Panc1 (cell line): Measurements from ENCODE around the gene ADORA2A. TPM values are rescaled to one million over a fixed set of nuclear protein-coding genes. Genes with fewer than 3 reads are reported as not detected.

Experiments
- ATAC-seq: fragments of 200-7000 bp; cut with Tn5 transposase; 2 replicates; pipeline ENCODE4 v1.9.1; 2020; ENCODE audit warnings: mild to moderate bottlenecking, moderate library complexity
- BruUV-seq: library from RNA; stranded (reverse); fragments of 400-500 nt; replicated peaks from 2 replicates; lab custom pipeline; 2021; lab: Mats Ljungman, UMichigan
- CTCF ChIA-PET: fragments of 300-600 bp; sonication (Branson Sonifier 250); formaldehyde crosslinking; loops from one replicate; lab custom pipeline; 2022; ENCODE audit warnings: antibody characterized with exemption; lab: Charles Lee
- POLR2A ChIA-PET: fragments of 300-600 bp; sonication (Branson Sonifier 250); formaldehyde crosslinking; loops from one replicate; lab custom pipeline; 2022; ENCODE audit warnings: antibody characterized with exemption; lab: Charles Lee
- DNase-seq: peaks from one replicate; pipeline ENCODE4 v3.0.0-alpha.2; 2010; ENCODE audit warnings: low read depth, low spot score
- H3K27ac ChIP-seq: 2 replicates; pipeline ENCODE4 v1.5.1; 2011; ENCODE audit warnings: mild to moderate bottlenecking, low read length, inconsistent platforms
- H3K27me3 ChIP-seq: fragments of 200-500 bp; sonication (Bioruptor generic); 2 replicates; pipeline ENCODE4 v1.6.0; 2014; ENCODE audit warnings: low read length, inconsistent platforms; ENCODE audit not compliant: control insufficient read depth, insufficient read depth
- H3K36me3 ChIP-seq: fragments of 200-500 bp; sonication (Bioruptor generic); 2 replicates; pipeline ENCODE4 v1.5.1; 2014; ENCODE audit warnings: inconsistent platforms, mild to moderate bottlenecking, low read length, moderate library complexity; ENCODE audit not compliant: control insufficient read depth, insufficient read depth
- H3K4me1 ChIP-seq: 2 replicates; pipeline ENCODE4 v1.5.1; 2011; ENCODE audit warnings: inconsistent platforms, mild to moderate bottlenecking, low read length, moderate library complexity; ENCODE audit not compliant: control insufficient read depth, insufficient read depth
- H3K4me3 ChIP-seq, 2 experiments: 2 replicates each; pipeline ENCODE4 v1.5.1; 2011 to 2012; ENCODE audit warnings: low read depth in 2 of 2, low read length in 2 of 2, mild to moderate bottlenecking in 2 of 2, inconsistent platforms in 1 of 2, moderate library complexity in 1 of 2
- H3K9me3 ChIP-seq: fragments of 200-500 bp; sonication (Bioruptor generic); 2 replicates; pipeline ENCODE4 v1.5.1; 2014; ENCODE audit warnings: low read depth, mild to moderate bottlenecking, inconsistent platforms, low read length, moderate library complexity; ENCODE audit not compliant: control insufficient read depth, insufficient read depth
- CTCF ChIP-seq: fragments of 450-650 bp; IDR thresholded peaks from 2 replicates; pipeline ENCODE4 v1.5.1; 2017; ENCODE audit warnings: mild to moderate bottlenecking
- POLR2AphosphoS5 ChIP-seq: IDR thresholded peaks from 2 replicates; pipeline ENCODE4 v1.6.1; 2012; ENCODE audit warnings: mild to moderate bottlenecking, low read depth, low read length, moderate library complexity
- SIN3A ChIP-seq: IDR thresholded peaks from 2 replicates; pipeline ENCODE4 v1.6.1; 2012; ENCODE audit warnings: low read depth, mild to moderate bottlenecking, low read length, moderate library complexity, borderline replicate concordance; ENCODE audit not compliant: insufficient read depth
- TCF7L2 ChIP-seq: IDR thresholded peaks from 2 replicates; pipeline ENCODE4 v1.6.1; 2011; ENCODE audit warnings: mild to moderate bottlenecking, low read depth, low read length, inconsistent platforms
- in situ Hi-C: cut with HindIII; loops from 2 replicates; pipeline ENCODE4 v1.10.0; 2016; ENCODE audit warnings: low sequenced_read_pairs, low pct_unique_long_range_greater_than_20kb
- intact Hi-C: fragments of 100-400 bp; cut with micrococcal nuclease; formaldehyde crosslinking; loops from one replicate; pipeline ENCODE4 v1.10.0; 2022; ENCODE audit not compliant: unreplicated experiment
- total RNA-seq: library from RNA; stranded (reverse); gene quantifications from one replicate; pipeline ENCODE4 v1.2.1, GENCODE V29; 2021; ENCODE audit not compliant: unreplicated experiment
- TF ChIP-seq, protein P1 (sequence below), 2 experiments: IDR thresholded peaks; 2 replicates each; pipeline ENCODE4 v1.6.1; 2011 to 2012; ENCODE audit warnings: low read depth in 2 of 2, control low read depth in 1 of 2, low read length in 1 of 2, mild to moderate bottlenecking in 1 of 2, moderate library complexity in 1 of 2; ENCODE audit not compliant: insufficient read depth in 1 of 2

The ADORA2A gene
- total RNA-seq, 1 experiment from 2014 or later: 11.5 TPM

- H3K9me3 ChIP-seq: no peaks in the 10 kb centered on the region
- no peaks in the 10 kb centered on the region for H3K36me3 ChIP-seq
- intact Hi-C loops (no loop called here), in situ Hi-C loops (no loop called here)
- ChIA-PET POLR2A (no interaction called here), CTCF (no interaction called here)
- ATAC-seq: no peak
- no TSS peak for BruUV-seq
- peaks cover 5% of the 10 kb centered on the region; the same call in 1 of the 2 replicates for H3K4me1 ChIP-seq
- no peak overlapping the region for H3K4me3 ChIP-seq
- 0 out of 2 replicates have a peak overlapping the region, but pooled peaks have one; percentile 4 for H3K27ac ChIP-seq
- no peaks in the 10 kb centered on the region for H3K27me3 ChIP-seq
- no peak for DNase-seq
- TF ChIP-seq SIN3A (no peak), CTCF (no peak)
- TF ChIP-seq, protein P1, sequence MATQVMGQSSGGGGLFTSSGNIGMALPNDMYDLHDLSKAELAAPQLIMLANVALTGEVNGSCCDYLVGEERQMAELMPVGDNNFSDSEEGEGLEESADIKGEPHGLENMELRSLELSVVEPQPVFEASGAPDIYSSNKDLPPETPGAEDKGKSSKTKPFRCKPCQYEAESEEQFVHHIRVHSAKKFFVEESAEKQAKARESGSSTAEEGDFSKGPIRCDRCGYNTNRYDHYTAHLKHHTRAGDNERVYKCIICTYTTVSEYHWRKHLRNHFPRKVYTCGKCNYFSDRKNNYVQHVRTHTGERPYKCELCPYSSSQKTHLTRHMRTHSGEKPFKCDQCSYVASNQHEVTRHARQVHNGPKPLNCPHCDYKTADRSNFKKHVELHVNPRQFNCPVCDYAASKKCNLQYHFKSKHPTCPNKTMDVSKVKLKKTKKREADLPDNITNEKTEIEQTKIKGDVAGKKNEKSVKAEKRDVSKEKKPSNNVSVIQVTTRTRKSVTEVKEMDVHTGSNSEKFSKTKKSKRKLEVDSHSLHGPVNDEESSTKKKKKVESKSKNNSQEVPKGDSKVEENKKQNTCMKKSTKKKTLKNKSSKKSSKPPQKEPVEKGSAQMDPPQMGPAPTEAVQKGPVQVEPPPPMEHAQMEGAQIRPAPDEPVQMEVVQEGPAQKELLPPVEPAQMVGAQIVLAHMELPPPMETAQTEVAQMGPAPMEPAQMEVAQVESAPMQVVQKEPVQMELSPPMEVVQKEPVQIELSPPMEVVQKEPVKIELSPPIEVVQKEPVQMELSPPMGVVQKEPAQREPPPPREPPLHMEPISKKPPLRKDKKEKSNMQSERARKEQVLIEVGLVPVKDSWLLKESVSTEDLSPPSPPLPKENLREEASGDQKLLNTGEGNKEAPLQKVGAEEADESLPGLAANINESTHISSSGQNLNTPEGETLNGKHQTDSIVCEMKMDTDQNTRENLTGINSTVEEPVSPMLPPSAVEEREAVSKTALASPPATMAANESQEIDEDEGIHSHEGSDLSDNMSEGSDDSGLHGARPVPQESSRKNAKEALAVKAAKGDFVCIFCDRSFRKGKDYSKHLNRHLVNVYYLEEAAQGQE (IDR thresholded peaks at IDR 0.05; ENCODE audit: insufficient read depth in 1 of 2, low read depth in 2 of 2, low read length in 1 of 2): no peak
Measured at GRCh38 chr22:24471570-24471969, 44.2 kb downstream of the ADORA2A start.

DNA sequence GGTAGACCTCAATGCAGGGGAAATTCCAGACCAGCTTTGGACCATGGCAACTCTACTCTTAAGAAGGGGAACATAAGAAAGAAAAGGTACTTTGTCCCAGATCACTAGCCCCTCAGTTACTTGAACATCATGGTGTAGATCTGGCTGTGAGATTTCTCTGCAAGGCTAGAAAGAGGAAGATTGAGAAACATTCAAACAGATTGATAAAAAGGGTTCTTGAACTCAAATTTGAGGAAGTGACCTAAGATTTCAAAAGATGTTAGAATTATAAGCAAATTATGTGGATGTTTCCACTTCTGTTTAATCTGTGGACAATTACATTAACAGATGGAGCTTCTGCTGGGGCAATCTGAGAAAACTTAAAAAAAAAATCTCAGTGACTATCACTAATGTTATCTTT, 45.9 kb downstream of the ADORA2A start:
- Histone ChIP-seq H3K4me3 (no peak overlapping the region), H3K27ac (peak overlapping the region; percentile 63), H3K9me3 (no peaks in the 10 kb centered on the region), H3K36me3 (no peaks in the 10 kb centered on the region), H3K27me3 (no peaks in the 10 kb centered on the region), H3K4me1 (no peaks in the 10 kb centered on the region; the same call in 1 of the 2 replicates)
- TF ChIP-seq, protein P1 (IDR thresholded peaks at IDR 0.05; ENCODE audit: insufficient read depth in 1 of 2, low read depth in 2 of 2, low read length in 1 of 2): no peak
- TF ChIP-seq TCF7L2: no peak
- TF ChIP-seq SIN3A: no peak
- TF ChIP-seq POLR2AphosphoS5: no peak
- TF ChIP-seq CTCF: no peak
- DNase-seq: no peak
- in situ Hi-C loops: no loop called here
- no peak for ATAC-seq
- BruUV-seq: no TSS peak
- ChIA-PET POLR2A (no interaction called here), CTCF (no interaction called here)
- intact Hi-C loops: no loop called here
